ENCODE data around the gene REG1B. TPM values are rescaled to one million over a fixed set of nuclear protein-coding genes. Genes with fewer than 3 reads are reported as not detected.

REG1B gene
- total RNA-seq, 1 experiment from 2014 or later = not detected

DNA sequence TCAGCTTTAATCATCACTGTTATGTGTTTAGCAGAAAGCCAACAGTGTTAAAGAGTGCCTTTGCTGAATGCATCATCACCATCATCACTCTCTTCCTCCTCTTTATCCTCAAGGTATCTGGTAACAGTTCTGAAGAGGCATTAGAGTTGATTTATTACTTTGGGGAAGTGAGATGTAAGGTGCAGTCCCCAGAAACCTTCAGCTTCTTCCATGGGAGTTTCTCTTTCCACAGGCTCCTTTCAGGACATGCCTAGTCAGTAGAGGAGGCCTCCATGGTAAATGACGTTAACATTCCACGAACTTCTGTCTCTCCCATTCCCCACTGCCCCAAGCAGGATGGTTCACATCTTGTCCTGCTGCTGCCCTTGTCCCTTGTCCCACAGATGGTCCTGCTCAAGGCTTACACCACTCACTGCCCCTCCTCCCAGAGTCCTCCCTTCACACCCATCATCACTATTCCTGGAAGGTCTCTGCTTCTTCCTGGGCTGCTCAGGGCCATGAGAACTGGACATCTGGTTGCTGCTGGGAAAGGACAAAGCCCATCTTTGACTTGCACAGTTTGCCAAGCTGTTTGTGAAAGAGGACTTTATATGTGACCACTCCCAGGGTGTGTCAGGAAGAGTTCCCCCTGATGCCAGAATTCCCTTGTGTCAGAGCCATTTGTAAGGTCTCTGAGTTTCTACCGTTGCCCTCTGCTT lies 27.2 kb upstream of the REG1B start:
- Histone ChIP-seq H2BK5ac (ENCODE audit: insufficient read length, low read length) (no peak overlapping the region), H3K9ac (ENCODE audit: extremely low read depth, insufficient read length, low read length) (no peak overlapping the region), H4K91ac (ENCODE audit: insufficient read length, low read depth, low read length) (no peak overlapping the region), H3K79me1 (ENCODE audit: insufficient read depth, low read depth, low read length, poor library complexity, severe bottlenecking) (no peaks in the 10 kb centered on the region), H3K14ac (ENCODE audit: insufficient read depth, low read length) (no peak overlapping the region), H2BK12ac (ENCODE audit: insufficient read length, low read depth, low read length) (no peak overlapping the region), H2BK15ac (ENCODE audit: low read depth, low read length) (no peak overlapping the region), H2AK5ac (ENCODE audit: insufficient read length, low read length) (no peak overlapping the region), H2BK20ac (ENCODE audit: low read depth, low read length, poor library complexity, severe bottlenecking) (no peak overlapping the region), H3K9me3 (ENCODE audit: control insufficient read depth, low read depth, low read length) (no peaks in the 10 kb centered on the region), H4K8ac (replicated peaks; ENCODE audit: insufficient read length, low read depth, low read length) (no peak overlapping the region), H3K27me3 (ENCODE audit: insufficient read depth, low read length) (no peaks in the 10 kb centered on the region), H3K23me2 (ENCODE audit: insufficient read length, low read depth, low read length, poor library complexity, severe bottlenecking) (no peaks in the 10 kb centered on the region), H3K56ac (ENCODE audit: insufficient read length, low read depth, low read length) (no peak overlapping the region), H3K18ac (ENCODE audit: insufficient read length, low read depth, low read length) (no peak overlapping the region), H3K23ac (ENCODE audit: insufficient read length, low read depth, low read length) (no peak overlapping the region), H4K5ac (ENCODE audit: insufficient read length, low read depth, low read length) (no peak overlapping the region), H2AFZ (ENCODE audit: low read length) (no peak overlapping the region), H2BK120ac (ENCODE audit: low read depth, low read length, poor library complexity, severe bottlenecking) (no peak overlapping the region), H3K27ac (ENCODE audit: insufficient read length, low read depth, low read length) (no peak overlapping the region), H3K4me1 (ENCODE audit: insufficient read depth, low read length) (no peaks in the 10 kb centered on the region), H3K4ac (ENCODE audit: low read depth, low read length) (no peak overlapping the region), H4K20me1 (ENCODE audit: control insufficient read depth, insufficient read depth, insufficient read length) (no peaks in the 10 kb centered on the region), H3K79me2 (ENCODE audit: insufficient read depth, low read length) (no peaks in the 10 kb centered on the region), H3T11ph (ENCODE audit: low read length) (no peak overlapping the region), H3K4me2 (ENCODE audit: insufficient read depth, insufficient read length, low read length) (no peak overlapping the region)
- H3K27me3 Mint-ChIP-seq (ENCODE audit: low read depth) = no peaks in the 10 kb centered on the region; the same call in 1 of the 2 replicates
- peak overlapping the region in 1 of 3 experiments; percentile 19; a peak in 2 of 7 replicates for H3K27ac Mint-ChIP-seq
- TF ChIP-seq, protein P1, sequence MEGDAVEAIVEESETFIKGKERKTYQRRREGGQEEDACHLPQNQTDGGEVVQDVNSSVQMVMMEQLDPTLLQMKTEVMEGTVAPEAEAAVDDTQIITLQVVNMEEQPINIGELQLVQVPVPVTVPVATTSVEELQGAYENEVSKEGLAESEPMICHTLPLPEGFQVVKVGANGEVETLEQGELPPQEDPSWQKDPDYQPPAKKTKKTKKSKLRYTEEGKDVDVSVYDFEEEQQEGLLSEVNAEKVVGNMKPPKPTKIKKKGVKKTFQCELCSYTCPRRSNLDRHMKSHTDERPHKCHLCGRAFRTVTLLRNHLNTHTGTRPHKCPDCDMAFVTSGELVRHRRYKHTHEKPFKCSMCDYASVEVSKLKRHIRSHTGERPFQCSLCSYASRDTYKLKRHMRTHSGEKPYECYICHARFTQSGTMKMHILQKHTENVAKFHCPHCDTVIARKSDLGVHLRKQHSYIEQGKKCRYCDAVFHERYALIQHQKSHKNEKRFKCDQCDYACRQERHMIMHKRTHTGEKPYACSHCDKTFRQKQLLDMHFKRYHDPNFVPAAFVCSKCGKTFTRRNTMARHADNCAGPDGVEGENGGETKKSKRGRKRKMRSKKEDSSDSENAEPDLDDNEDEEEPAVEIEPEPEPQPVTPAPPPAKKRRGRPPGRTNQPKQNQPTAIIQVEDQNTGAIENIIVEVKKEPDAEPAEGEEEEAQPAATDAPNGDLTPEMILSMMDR (conservative IDR thresholded peaks at IDR 0.05) = no peak
- H3K4me3 Mint-ChIP-seq = no peak overlapping the region
- no CpG with 5 or more reads among the region's 3 CpGs for WGBS (ENCODE audit: extremely low coverage, insufficient read length, low lambda C conversion rate)
- no peak for DNase-seq
- no peaks in the 10 kb centered on the region for H3K4me1 Mint-ChIP-seq
- H3K36me3 Mint-ChIP-seq (ENCODE audit: insufficient read depth in 1 of 3, low read depth in 3 of 3) = no peaks in the 10 kb centered on the region; a peak in 1 of 7 replicates
- H3K9me3 Mint-ChIP-seq = peaks cover 0 to 4% of the 10 kb centered on the region in 2 experiments; a peak in 2 of 5 replicates

Data from H9 (cell line).